HepG2 (cell line): ENCODE results near the gene SOCS3. TPM values are rescaled to one million over a fixed set of nuclear protein-coding genes. Genes with fewer than 3 reads are reported as not detected.

Experiments
- ARNT2 ChIP-seq: sonication (generic); formaldehyde crosslinking; IDR thresholded peaks from 2 replicates; pipeline ENCODE4 v1.8.0; 2022; ENCODE audit warnings: mild to moderate bottlenecking, low read depth, missing genetic modification reagents, moderate library complexity
- ATRX ChIP-seq: sonication (generic); formaldehyde crosslinking; IDR thresholded peaks from 2 replicates; pipeline ENCODE4 v1.4.0; 2020; ENCODE audit warnings: missing genetic modification reagents, borderline replicate concordance
- BHLHE40 ChIP-seq: IDR thresholded peaks from 2 replicates; pipeline ENCODE4 v1.6.1; 2011; ENCODE audit warnings: low read length, improper control_type of control experiment
- CEBPB ChIP-seq: IDR thresholded peaks from 2 replicates; pipeline ENCODE4 v1.6.1; 2011; ENCODE audit warnings: low read depth, low read length, improper control_type of control experiment, borderline replicate concordance
- CSRNP1 ChIP-seq: sonication (generic); formaldehyde crosslinking; IDR thresholded peaks from 2 replicates; pipeline ENCODE4 v1.8.1; 2023; ENCODE audit warnings: mild to moderate bottlenecking, missing genetic modification reagents
- HMGXB3 ChIP-seq: sonication (generic); formaldehyde crosslinking; IDR thresholded peaks from 2 replicates; pipeline ENCODE4 v1.4.0; 2020; ENCODE audit warnings: missing genetic modification reagents, borderline replicate concordance
- HNRNPUL1 ChIP-seq: fragments of 200-400 bp; formaldehyde crosslinking; IDR thresholded peaks from 2 replicates; pipeline ENCODE4 v1.6.1; 2017; ENCODE audit warnings: low read depth, mild to moderate bottlenecking, low read length, moderate library complexity
- IKZF5 ChIP-seq: IDR thresholded peaks from 2 replicates; pipeline ENCODE4 v1.6.1; 2018; ENCODE audit warnings: missing genetic modification reagents, mild to moderate bottlenecking, missing compliant biosample characterization
- KLF9 ChIP-seq: IDR thresholded peaks from 2 replicates; pipeline ENCODE4 v1.6.1; 2016; ENCODE audit warnings: low read depth
- NCOA1 ChIP-seq: sonication (generic); formaldehyde crosslinking; IDR thresholded peaks from 2 replicates; pipeline ENCODE4 v1.9.0; 2021; ENCODE audit warnings: missing genetic modification reagents
- SKI ChIP-seq: fragments of 450-650 bp; IDR thresholded peaks from one replicate; pipeline ENCODE4 v1.6.1; 2018; ENCODE audit warnings: mild to moderate bottlenecking; ENCODE audit not compliant: partially characterized antibody
- ZBTB2 ChIP-seq: sonication (generic); formaldehyde crosslinking; IDR thresholded peaks from 2 replicates; pipeline ENCODE4 v1.8.0; 2022; ENCODE audit warnings: low read depth, missing genetic modification reagents
- ZBTB7B ChIP-seq: sonication (generic); formaldehyde crosslinking; IDR thresholded peaks from 2 replicates; pipeline ENCODE4 v1.4.0; 2020; ENCODE audit warnings: missing genetic modification reagents
- ZNF33B ChIP-seq: sonication (generic); formaldehyde crosslinking; IDR thresholded peaks from 2 replicates; pipeline ENCODE4 v1.5.1; 2020; ENCODE audit warnings: mild to moderate bottlenecking, missing genetic modification reagents
- ZNF550 ChIP-seq: sonication (generic); formaldehyde crosslinking; IDR thresholded peaks from 2 replicates; pipeline ENCODE4 v1.4.0; 2020; ENCODE audit warnings: mild to moderate bottlenecking, missing genetic modification reagents, borderline replicate concordance
- ZNF792 ChIP-seq: IDR thresholded peaks from 2 replicates; pipeline ENCODE4 v1.6.1; 2016
- ZXDC ChIP-seq: sonication (generic); formaldehyde crosslinking; IDR thresholded peaks from 2 replicates; pipeline ENCODE4 v1.5.0; 2020; ENCODE audit warnings: mild to moderate bottlenecking, missing genetic modification reagents
- polyA plus RNA-seq, 8 experiments: library from polyadenylated mRNA; depleted of rRNA in 3 of 8; stranded (reverse) in 7 of 8; unstranded in 1 of 8; fragments of >200 nt; fragmentation: Illumina TruSeq in 4 of 8; extraction: Trizol in 4 of 8; gene quantifications; 2 replicates each; pipeline versions ENCODE4 v1.2.1 to v1.2.3, GENCODE V29; 2011 to 2016; ENCODE audit warnings: low read depth in 4 of 8, missing spikeins in 1 of 8, mixed read lengths in 1 of 8; ENCODE audit not compliant: insufficient read depth in 1 of 8
- total RNA-seq, 5 experiments: library from RNA; depleted of rRNA; stranded (reverse); fragments of >200 nt; fragmentation: Illumina TruSeq; extraction: Trizol; gene quantifications; 2 replicates each; pipeline ENCODE4 v1.2.3, GENCODE V29; 2016; ENCODE audit warnings: low read depth in 1 of 5

Gene SOCS3
- total and polyA plus RNA-seq, 2 of the 13 experiments (the other 11 are each of a cell fraction or from before 2014, with no cell fraction given): 0.77 to 2.4 TPM

GRCh38 chr17:78378225-78379130 is 18.6 kb upstream of the SOCS3 start, which contains the start of gene PGS1 (continued):
- peak; percentile 87; the same call in 1 of the 2 replicates for TF ChIP-seq KLF9 (CRISPR knock-in tag)
- TF ChIP-seq ZNF792 (CRISPR knock-in tag): peak; percentile 90
- TF ChIP-seq ZNF33B: peak; percentile 97
- no peak for TF ChIP-seq CEBPB
- TF ChIP-seq ZBTB2 (CRISPR knock-in tag): peak; percentile 78; the same call in 1 of the 2 replicates
- peak; percentile 93 for TF ChIP-seq CSRNP1 (CRISPR knock-in tag)
- peak; percentile 73 for TF ChIP-seq ARNT2 (CRISPR knock-in tag)
- peak; percentile 95 for TF ChIP-seq ZXDC (CRISPR knock-in tag)
- peak; percentile 90 for TF ChIP-seq NCOA1
- TF ChIP-seq HNRNPUL1: peak; percentile 47; the same call in 1 of the 2 replicates
- TF ChIP-seq ZNF550 (CRISPR knock-in tag): peak; percentile 91; the same call in 1 of the 2 replicates
- TF ChIP-seq SKI: peak; percentile 66
- peak; percentile 54 for TF ChIP-seq ZBTB7B (CRISPR knock-in tag)
- no peak for TF ChIP-seq ATRX
- TF ChIP-seq HMGXB3: peak; percentile 69; the same call in 1 of the 2 replicates
- peak; percentile 92 for TF ChIP-seq IKZF5 (CRISPR knock-in tag)
- TF ChIP-seq BHLHE40: peak; percentile 33; the same call in 1 of the 2 replicates
